H7 (cell line): ENCODE measurements around the gene COL4A3. TPM values are rescaled to one million over a fixed set of nuclear protein-coding genes. Genes with fewer than 3 reads are reported as not detected.

Experiments
- DNase-seq: peaks from one replicate; pipeline ENCODE4 v3.0.0; 2012
- H3K27me3 ChIP-seq: 2 replicates; pipeline ENCODE4 v1.6.0; 2011; ENCODE audit warnings: mild to moderate bottlenecking, low read length; ENCODE audit not compliant: control insufficient read depth, insufficient read depth
- H3K36me3 ChIP-seq: replicated peaks from 2 replicates; pipeline ENCODE4 v1.5.1; 2011; ENCODE audit warnings: low read length; ENCODE audit not compliant: control insufficient read depth, insufficient read depth
- H3K4me3 ChIP-seq: 2 replicates; pipeline ENCODE4 v1.5.1; 2011; ENCODE audit warnings: low read depth, mild to moderate bottlenecking, control low read depth, low read length, moderate library complexity; ENCODE audit not compliant: insufficient read depth
- total RNA-seq: library from RNA; depleted of rRNA; stranded (reverse); fragments of >200 nt; shearing (Covaris generic); gene quantifications from 2 replicates; pipeline ENCODE4 v1.2.3, GENCODE V29; 2014; rRNA removed

The COL4A3 gene
- total RNA-seq: 0.07 and 0.67 TPM in 2 replicates

GRCh38 chr2:227163998-227164762, at the start of gene COL4A3, which contains the start of gene COL4A4:
Gene COL4A3 (plus strand): TSS chr2:227164624. CDS start chr2:227164727, 103 bp downstream.
Gene COL4A4 (minus strand): TSS chr2:227164205. CDS start chr2:227147483, 16,722 bp downstream.
- Histone ChIP-seq H3K36me3 (no peaks in the 10 kb centered on the region), H3K4me3 (peak within 1 kb of the TSS; percentile 56), H3K27me3 (peaks cover 31% of the 10 kb centered on the region)
- peak; percentile 81 for DNase-seq

- DNase-seq: no peak
- Histone ChIP-seq H3K4me3 (no peak overlapping the region), H3K36me3 (no peaks in the 10 kb centered on the region)
Measured at GRCh38 chr2:227115761-227116160, 48.7 kb upstream of the COL4A3 start.

GRCh38 chr2:227117027-227117426, 47.4 kb upstream of the COL4A3 start:
- no peaks in the 10 kb centered on the region for H3K27me3 ChIP-seq
- no peak overlapping the region for H3K4me3 ChIP-seq
- no peaks in the 10 kb centered on the region for H3K36me3 ChIP-seq
- DNase-seq: no peak

More at GRCh38 chr2:227115761-227116160, 48.7 kb upstream of the COL4A3 start:
- H3K27me3 ChIP-seq: no peaks in the 10 kb centered on the region

GRCh38 chr2:227117852-227118251, 46.6 kb upstream of the COL4A3 start:
- H3K36me3 ChIP-seq: no peaks in the 10 kb centered on the region
- DNase-seq: no peak
- H3K4me3 ChIP-seq: no peak overlapping the region
- H3K27me3 ChIP-seq: no peaks in the 10 kb centered on the region

- Histone ChIP-seq H3K4me3 (no peak overlapping the region), H3K36me3 (no peaks in the 10 kb centered on the region), H3K27me3 (no peaks in the 10 kb centered on the region)
- no peak for DNase-seq
Measured at GRCh38 chr2:227118353-227118752, 46.1 kb upstream of the COL4A3 start.

- no peak for DNase-seq
- no peak overlapping the region for H3K4me3 ChIP-seq
- no peaks in the 10 kb centered on the region for H3K36me3 ChIP-seq
- no peaks in the 10 kb centered on the region for H3K27me3 ChIP-seq
Measured at GRCh38 chr2:227123697-227124096, 40.7 kb upstream of the COL4A3 start.

- H3K36me3 ChIP-seq: no peaks in the 10 kb centered on the region
- no peaks in the 10 kb centered on the region for H3K27me3 ChIP-seq
- no peak for DNase-seq
- no peak overlapping the region for H3K4me3 ChIP-seq
Measured at GRCh38 chr2:227124811-227125210, 39.6 kb upstream of the COL4A3 start.

- no peaks in the 10 kb centered on the region for H3K27me3 ChIP-seq
- peak; percentile 40 for DNase-seq
Measured at GRCh38 chr2:227125506-227125905, 38.9 kb upstream of the COL4A3 start.

GRCh38 chr2:227127201-227127600, 37.2 kb upstream of the COL4A3 start:
- Histone ChIP-seq H3K27me3 (no peaks in the 10 kb centered on the region), H3K4me3 (no peak overlapping the region), H3K36me3 (no peaks in the 10 kb centered on the region)
- no peak for DNase-seq

More at GRCh38 chr2:227125506-227125905, 38.9 kb upstream of the COL4A3 start:
- H3K4me3 ChIP-seq: no peak overlapping the region
- H3K36me3 ChIP-seq: no peaks in the 10 kb centered on the region

GRCh38 chr2:227130636-227131035, 33.8 kb upstream of the COL4A3 start:
- no peaks in the 10 kb centered on the region for H3K27me3 ChIP-seq
- DNase-seq: no peak
- no peak overlapping the region for H3K4me3 ChIP-seq
- no peaks in the 10 kb centered on the region for H3K36me3 ChIP-seq

- Histone ChIP-seq H3K36me3 (no peaks in the 10 kb centered on the region), H3K4me3 (no peak overlapping the region), H3K27me3 (no peaks in the 10 kb centered on the region)
- DNase-seq: no peak
Measured at GRCh38 chr2:227132986-227133385, 31.4 kb upstream of the COL4A3 start.

GRCh38 chr2:227134591-227134990, 29.8 kb upstream of the COL4A3 start:
- Histone ChIP-seq H3K36me3 (no peaks in the 10 kb centered on the region), H3K4me3 (no peak overlapping the region), H3K27me3 (no peaks in the 10 kb centered on the region)
- no peak for DNase-seq

- no peak for DNase-seq
- Histone ChIP-seq H3K4me3 (no peak overlapping the region), H3K36me3 (no peaks in the 10 kb centered on the region), H3K27me3 (no peaks in the 10 kb centered on the region)
Measured at GRCh38 chr2:227141301-227141700, 23.1 kb upstream of the COL4A3 start.

GRCh38 chr2:227143895-227144294, 20.5 kb upstream of the COL4A3 start:
- Histone ChIP-seq H3K4me3 (no peak overlapping the region), H3K36me3 (no peaks in the 10 kb centered on the region), H3K27me3 (no peaks in the 10 kb centered on the region)
- no peak for DNase-seq

- no peak overlapping the region for H3K4me3 ChIP-seq
- no peaks in the 10 kb centered on the region for H3K27me3 ChIP-seq
- no peaks in the 10 kb centered on the region for H3K36me3 ChIP-seq
- no peak for DNase-seq
Measured at GRCh38 chr2:227146456-227146855, 18.0 kb upstream of the COL4A3 start.
